GM12801 (cell line): Measurements from ENCODE around the gene ZNF496.

Source experiments
- CTCF ChIP-seq: IDR thresholded peaks from one replicate; pipeline ENCODE4 v1.5.1; 2011; ENCODE audit warnings: control low read depth; ENCODE audit not compliant: insufficient read length; ENCODE audit errors: extremely low read depth

ZNF496 gene

DNA sequence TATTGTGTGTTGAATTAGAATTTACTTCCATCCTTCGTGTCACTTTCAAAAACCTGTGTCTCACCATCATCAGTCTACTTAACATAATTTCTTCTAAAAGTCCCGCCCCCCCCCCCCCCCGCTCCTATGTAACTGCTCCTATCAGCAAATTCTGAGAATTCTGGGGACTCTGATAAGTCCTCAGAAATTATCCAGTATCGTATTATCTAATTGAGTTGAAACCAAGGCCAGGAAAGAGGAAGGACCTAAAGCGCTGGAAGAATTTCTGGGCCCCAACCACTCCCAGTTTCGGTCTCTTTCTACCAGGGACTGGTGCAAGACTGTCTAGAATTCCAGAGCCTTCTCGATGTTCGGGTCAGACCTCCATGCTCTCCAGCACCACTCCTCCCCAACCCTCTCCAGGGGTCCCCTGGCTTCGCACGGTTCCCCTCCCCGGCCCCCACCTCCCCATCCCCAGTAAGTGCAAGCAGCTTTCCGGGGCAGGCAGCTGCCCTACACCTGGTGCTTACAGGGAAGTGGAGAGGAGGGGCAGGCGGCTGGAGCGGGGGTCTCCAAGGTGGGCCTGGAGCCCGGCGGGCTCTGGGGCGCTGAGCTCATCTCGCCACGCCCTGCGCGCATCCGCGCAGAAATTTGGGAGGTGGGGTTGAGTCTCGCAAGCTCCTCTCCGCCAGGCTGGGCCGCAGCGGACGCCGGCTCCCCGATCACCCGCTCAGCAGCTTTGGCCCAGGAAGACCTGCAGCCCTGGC, 16.0 kb upstream of the ZNF496 start:
- no peak for TF ChIP-seq CTCF

DNA sequence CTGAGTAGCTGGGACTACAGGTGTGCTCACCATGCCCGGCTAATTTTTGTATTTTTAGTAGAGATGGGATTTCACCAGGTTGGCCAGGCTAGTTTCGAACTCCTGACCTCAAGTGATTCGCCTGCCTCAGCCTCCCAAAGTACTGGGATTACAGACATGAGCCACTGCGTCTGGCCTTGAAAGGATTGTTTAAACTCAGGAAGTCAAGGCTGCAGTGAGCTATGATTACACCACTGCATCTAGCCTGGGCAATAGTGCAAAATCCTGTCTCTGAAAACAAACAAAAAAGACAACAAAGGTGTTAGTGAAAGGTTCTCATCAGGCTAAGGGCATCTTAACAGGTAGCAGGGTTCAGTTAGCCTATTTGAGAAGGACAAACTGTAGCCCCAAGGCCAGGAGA, 14.2 kb upstream of the ZNF496 start:
- no peak for TF ChIP-seq CTCF

DNA sequence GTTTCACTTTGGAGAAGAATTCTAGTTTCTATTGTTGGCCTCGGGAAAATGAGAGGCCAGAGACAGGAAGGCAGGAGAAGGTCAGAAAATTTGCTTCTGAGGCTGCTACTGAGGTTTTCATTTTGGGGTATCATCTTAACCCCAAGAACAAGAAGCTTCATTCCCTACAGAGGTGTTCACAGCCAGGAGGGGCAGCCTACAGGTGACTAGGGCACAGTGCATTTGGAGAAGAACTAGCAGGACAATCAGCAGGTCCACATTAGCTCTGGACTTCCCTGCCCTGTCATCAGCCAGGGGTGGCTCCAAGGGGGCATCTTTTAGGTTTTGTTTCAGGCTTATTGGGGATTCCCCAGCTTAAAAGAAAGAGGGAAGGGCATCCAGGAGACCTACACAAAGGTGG, 12.1 kb upstream of the ZNF496 start:
- TF ChIP-seq CTCF = no peak

DNA sequence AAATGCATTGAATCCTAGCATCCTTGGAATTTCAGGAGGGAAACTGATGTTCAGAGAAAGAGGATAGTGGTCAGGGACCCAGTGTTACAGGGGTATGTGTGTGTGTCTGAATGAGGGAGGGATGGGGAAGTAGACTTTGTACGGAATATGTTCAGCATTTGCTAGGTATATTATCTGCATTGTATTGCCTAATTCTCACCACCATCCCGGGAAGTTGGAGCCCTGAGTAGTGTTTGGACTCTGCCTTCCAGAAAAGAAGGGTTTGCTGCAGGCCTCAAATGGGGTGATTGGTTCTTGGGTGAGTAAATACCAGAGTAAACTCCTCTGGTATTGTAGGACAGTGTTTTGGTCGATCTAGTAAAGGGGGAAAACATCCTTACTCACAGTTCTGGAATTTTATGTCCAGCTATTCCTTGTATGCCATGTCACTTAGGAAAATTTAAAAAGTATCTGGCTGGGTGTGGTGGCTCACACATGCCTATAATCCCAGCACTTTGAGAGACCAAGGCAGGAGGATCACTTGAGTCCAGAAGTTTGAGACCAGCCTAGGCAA, 7.1 kb upstream of the ZNF496 start:
- TF ChIP-seq CTCF = no peak

DNA sequence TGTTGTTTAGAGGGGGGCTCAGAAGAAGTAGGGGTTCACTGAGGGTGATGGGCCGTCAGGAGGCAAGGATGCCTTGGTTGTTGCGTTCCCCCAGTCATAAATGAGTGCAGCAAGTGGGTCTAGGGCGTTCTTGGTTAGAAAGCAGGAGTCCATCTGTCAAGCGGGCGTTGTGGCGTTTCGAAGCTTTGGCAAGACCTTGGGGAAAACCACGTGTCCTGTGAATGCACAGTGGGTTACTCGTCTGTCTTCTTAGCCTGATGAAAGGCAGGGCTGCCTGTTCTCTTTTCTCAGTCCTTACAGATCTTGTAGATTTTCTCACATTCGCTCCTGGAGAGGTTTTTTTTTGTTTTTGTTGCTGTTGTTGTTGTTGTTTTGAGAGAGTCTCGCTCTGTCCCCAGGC, 6.3 kb upstream of the ZNF496 start:
- no peak for TF ChIP-seq CTCF

DNA sequence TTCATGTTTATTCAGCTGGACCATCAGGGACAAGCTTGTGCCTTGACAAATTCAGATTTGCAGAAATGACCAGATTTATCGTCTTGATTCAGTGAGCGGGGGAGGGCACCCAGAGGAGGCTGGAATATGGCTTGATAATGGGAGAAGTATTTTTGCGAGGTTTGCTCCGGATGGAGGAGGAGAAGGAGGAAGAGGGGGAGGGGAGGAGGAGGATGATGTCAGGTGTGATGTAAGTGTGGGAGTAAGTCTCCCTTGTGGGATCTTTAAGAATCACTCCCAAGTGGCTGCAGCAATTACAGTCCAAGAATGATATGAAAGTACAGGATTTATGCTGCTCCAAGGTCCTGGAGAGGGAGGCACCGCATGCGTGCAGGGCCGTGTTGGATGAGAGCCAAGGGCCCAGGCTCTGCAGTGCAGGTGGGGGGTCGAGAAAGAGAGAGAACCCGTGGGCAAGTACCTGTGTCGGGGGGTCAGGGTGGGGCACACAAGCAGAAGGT, 5.6 kb upstream of the ZNF496 start:
- TF ChIP-seq CTCF = no peak

DNA sequence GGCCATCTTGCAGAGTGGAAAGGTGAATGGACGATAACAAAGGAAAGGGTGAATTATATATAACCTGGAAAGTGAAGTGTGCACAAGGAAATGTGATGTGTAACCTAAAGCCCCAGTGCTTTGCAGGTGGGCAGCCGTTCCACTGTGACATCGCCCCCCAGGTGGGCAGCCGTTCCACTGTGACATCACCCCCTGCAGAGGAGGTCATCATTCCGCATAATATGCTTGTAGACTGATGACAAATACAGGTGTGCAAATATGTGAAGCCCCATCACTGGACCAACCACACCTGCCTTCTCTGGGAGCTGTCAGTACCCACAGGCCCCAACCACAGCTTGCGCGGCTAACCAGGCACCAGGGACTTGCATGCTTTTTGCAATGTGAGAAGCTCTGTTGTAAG, 4.7 kb upstream of the ZNF496 start:
- no peak for TF ChIP-seq CTCF
